ENCODE measurements around the gene RPP25.

GRCh38 chr15:74960286-74960685 lies 3.7 kb upstream of the RPP25 start:
- TF ChIP-seq POLR2A (IDR thresholded peaks at IDR 0.05; ENCODE audit: low read depth, low read length) (no peak), POLR2AphosphoS5 (IDR thresholded peaks at IDR 0.05; ENCODE audit: low read depth, low read length) (no peak), SPI1 (IDR thresholded peaks at IDR 0.05; ENCODE audit: low read depth, low read length) (no peak), TAF1 (IDR thresholded peaks at IDR 0.05; ENCODE audit: low read depth, low read length) (no peak), PAX5 (IDR thresholded peaks at IDR 0.05; ENCODE audit: insufficient read depth, low read length, severe bottlenecking) (no peak)
